Stimulated activated CD8-positive, alpha-beta memory T cell treated with anti-CD3 and anti-CD28 coated beads, Interleukin-15, amount 100 ng/mL, for 24 hours (primary cell): ENCODE data around the gene MYO1C.

Experiments
- DNase-seq: peaks from one replicate; pipeline ENCODE4 v3.0.0-alpha.2; 2020; ENCODE audit warnings: low read depth

Gene MYO1C

DNA sequence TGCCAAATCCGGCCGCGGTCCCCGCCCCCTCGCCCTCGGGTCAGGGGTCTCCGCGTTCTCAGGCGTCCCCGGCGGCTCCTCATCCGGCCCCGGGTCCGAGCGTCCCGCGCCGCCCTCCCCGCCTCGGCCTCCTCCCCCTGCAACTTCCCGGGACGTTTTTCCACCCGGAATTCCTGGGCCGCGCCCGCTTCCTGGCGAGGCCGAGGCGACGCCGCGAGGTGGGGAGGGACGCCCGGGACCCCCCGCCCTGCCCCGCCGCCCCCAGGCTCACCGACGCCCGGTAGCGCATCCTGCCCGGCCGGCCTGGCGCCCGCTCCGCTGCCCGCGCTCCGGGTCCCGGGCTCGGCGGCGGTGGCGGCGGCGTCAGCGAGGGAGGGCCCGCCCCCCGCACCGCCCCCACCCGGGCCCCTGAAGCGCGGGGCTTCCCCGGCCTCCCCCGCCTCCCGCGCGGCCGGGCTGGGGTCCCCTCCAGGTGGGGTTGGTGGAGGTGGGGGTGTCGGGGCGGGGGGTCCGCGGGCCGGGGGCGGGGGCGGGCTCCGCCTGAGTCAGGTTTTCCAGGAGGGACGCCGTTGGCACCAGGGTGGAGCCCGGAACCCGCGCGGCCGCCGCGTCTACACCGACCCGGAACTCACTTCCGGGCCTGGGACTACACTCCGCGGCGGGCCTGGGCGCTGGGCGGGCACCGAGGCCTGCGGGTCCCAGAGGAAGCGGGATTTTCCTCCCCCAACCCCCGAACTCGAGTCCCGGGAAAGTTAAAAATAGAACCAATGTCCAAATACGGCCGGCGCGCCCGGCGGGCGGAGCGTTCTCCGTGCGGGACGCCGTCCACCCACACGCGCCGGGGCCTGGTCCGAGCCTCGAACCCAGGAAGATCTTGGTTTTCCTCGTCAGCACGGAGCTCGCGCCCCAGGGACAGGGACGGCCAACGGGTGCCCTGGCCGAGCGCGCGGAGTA lies 6.8 kb downstream of the MYO1C start:
- peak; percentile 42 for DNase-seq

DNA sequence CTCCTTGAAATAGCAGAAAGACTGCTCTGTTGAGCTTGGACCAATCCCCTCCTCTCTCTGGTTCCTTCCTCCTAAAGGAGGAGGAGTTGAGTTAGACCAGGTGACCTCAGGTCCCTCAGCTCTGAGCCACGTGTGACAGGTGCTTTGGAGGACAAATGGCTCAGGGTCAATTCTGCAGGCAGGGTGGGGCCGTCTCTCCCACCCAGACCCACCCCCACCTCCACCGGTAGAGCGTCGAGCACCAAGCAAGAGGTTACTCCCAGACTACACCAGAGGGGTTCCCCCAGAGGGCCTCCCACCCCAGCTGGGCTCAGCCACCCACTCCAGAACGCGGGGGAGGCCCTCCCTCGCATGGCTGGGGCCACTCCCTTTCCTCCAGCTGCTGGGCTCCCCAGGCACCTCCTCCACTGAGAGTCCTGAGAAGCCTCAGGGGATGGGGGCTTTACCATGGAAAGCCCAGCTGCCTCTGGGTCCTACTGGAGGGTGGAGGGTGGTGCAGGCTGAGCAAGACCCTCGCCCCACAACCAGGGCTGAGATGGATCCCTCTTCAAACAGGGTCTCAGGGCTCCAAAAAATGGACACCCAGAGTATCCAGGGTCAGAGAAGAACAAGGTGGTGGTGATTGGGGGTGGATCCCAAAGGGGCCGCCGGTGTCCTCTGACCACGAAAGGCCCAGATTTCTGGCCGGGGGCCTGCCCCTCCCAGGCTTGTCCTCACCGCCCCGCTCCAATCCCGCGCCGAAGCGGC lies 7.6 kb downstream of the MYO1C start:
- DNase-seq: no peak

DNA sequence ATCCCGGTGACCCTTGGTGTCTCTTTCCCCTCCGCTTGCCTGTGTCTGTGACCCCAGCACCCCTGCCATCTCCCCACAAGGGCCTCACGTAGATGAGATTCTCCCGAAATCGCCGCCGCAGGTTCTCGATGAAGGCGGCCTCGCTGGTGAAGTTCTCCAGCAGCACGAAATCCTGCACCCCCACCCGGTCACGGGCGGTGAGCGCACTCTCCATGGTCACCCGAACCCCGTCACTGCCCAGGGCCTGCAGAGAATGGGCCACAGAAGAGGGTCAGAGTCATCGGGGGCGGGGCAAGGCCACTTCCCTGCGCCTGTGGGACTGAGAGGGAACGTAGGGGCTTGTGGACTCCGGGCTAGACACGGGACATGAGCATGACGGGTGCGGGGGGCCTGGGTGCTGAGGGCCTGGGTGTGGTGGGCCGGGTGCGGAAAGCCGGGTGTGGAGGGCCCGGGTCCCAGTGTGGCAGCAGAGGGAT lies 8.4 kb downstream of the MYO1C start:
- no peak for DNase-seq

DNA sequence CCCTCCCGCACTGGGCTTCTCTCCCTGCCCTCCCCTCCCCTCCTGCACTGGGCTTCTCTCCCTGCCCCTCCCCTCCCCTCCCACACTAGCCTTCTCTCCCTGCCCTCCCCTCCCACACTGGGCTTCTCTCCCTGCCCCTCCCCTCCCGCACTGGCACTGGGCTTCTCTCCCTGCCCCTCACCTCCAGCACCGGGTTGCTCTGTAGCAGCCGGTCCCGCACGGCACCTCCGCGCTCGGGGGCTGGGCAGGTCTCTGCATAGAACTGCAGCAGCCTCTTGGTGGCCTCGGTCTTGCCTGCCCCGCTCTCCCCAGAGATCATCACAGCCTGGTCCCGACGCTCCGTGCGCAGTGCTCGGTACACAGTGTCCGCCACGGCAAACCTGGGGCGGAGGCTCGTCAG lies 9.8 kb downstream of the MYO1C start:
- DNase-seq: no peak

DNA sequence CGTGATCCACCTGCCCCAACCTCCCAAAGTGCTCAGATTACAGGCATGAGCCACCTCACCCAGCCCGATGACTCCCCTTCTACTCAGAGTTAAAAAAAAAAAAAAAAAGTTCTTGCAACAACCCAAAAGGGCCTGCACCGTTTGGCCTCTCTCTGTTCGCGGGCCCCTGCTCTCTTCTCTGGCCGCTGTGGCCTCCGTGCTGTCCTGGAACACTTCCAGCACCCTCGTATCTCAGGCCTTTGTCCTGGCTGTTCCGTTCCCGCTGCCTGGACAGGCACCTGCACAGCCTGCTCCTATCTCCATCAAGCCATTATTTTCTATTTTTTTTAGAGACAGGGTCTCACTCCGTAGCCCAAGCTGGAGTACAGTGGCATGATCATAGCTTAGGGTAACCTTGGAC lies 10.8 kb downstream of the MYO1C start:
- DNase-seq: no peak

DNA sequence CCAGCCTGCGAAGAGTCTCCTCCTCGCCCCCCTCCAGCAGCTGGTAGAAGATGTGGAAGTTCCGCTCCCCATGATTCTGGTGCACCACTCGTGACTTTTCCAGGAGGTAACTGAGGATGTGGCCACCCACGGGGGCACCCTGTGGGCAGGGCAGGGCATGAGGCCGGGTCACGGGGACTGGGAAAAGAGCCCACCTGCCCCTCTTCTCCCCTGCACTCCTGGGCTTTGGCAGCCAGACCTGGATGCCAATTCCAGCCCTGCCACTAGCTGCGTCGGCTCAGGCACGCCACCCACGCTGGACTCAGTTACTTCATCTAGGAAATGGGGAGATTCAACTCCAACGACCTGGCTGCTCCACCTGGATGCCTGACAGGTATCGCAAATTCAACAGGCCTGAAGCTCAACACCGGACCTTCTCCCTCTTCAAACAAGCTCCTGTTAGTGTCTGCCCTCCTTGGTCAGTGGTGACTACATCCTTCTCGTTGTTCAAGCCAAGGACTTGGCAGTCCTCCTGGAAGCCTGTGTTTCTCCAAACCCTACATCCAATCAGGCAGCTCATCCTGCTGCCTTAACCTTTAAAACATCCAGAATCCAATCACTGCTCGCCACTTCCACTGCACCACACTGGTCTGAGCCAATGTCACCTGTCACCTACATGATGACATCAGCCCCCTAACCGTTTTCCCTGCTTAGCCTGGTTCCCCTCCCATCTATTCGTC lies 11.6 kb downstream of the MYO1C start:
- no peak for DNase-seq

DNA sequence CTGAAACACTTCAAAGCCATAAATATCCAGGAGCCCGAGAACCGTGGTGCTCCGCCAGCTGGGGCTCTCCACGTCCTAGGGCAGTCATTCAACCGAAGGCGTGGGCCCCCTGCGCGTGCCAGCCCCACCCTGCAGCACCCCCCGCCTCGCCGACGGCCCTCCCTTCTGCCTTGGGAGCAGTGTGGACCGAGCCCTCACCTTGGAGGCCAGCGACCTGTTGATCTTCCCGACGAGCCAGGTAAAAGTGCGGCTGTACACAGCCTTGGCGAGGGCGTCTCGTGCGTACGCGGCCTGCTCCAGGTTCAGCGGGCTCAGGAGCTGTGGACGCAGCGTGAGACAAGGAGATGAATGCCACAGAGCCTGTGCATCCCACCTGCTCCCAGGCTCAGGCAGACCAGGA lies 14.1 kb downstream of the MYO1C start:
- no peak for DNase-seq

DNA sequence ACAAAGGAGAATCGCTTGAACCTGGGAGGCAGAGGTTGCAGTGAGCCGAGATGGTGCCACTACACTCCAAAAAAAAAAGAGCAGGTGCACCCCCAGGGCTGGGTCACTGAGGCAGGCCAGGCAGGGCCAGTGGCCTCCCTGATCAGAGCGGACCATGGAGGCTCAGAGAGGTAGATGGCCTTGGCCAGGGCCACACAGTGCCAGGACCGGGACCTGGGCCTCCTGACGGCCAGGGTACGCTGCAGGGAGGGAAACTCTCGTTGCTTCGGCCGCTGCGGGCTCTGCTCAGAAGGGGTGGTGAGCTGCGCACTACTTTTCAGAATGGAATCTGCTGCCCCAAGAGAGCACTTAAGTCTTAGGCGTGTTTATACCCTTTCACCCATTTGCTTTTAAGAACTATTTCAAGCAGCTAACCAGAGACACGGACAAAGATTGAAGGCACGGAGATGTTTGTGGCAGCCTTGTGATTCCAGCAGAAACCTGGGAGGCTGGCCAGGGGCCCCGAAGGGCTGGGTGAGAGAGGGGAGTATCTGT lies 17.1 kb downstream of the MYO1C start:
- no peak for DNase-seq

DNA sequence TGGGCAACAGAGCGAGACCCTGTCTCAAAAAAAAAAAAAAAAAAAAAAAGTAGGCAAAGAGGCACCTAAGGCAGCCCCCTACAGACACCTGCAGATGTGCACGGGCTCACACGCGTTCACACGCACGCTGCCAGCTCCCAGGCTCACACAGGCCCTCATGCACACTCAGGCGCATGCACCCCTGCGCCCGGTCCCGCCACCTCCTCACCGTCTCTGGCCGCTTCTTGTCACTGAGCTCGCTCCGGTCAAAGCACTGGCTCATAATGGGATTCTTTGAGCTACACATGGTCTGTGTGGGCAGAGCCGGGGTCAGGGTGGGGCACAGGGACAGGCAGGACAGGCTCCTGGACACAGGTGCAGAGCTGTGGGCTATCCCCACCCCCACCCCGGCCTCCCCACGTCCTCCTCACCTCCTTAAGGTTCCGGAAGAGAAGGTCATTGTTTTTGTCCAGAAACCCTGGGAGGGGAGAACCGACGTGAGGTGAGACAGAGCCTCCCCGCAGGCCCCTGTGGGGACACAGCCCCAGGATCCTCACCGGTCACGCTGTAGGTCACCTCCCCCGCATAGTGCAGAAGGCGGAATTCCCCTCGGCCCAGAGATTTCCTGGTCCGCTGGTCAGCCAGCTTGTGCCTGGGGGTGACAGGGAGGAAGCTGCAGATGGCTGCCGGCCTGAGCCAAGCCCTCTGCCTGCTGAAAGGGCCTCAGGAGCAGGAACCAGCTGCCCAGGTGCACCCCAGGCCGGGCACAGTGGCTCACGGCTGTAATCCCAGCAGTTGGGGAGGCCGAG lies 17.9 kb downstream of the MYO1C start:
- DNase-seq: no peak

DNA sequence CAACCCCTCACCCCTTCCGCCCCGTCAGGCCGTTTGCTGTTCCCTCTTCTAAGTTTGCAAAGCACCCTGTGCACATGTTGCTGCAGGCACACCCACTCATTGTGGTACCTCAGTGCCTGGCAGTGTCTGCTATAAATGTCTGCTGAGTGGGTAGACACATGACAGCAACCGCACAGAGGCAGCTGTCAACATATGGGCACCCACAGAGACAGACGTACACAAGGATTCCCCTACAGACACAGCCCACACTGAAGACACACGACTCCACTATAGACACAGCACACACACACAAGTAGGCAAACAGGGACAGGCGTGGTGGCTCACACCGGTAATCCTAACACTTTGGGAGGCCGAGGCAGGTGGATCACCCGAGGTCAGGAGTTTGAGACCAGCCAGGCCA lies 18.6 kb downstream of the MYO1C start:
- no peak for DNase-seq

DNA sequence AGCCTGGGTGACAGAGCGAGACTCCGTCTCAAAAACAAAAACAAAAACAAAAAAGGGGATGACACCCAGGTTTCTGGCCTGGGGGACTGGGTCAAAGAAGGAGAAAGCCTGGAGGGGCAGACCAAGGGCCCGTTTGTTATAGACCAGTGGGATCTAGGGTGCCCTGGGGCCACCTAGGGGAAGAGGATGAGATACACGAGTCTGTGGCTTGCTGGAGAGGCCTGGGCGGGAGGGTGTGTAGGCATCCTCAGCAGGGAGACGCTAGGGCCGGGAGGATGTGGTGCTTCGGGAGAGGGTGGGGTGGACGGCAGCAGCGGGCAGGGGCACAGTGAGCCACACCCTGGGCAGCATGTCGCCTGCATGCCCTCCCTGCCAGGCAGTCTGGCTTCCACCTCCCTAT lies 19.3 kb downstream of the MYO1C start:
- DNase-seq: no peak

DNA sequence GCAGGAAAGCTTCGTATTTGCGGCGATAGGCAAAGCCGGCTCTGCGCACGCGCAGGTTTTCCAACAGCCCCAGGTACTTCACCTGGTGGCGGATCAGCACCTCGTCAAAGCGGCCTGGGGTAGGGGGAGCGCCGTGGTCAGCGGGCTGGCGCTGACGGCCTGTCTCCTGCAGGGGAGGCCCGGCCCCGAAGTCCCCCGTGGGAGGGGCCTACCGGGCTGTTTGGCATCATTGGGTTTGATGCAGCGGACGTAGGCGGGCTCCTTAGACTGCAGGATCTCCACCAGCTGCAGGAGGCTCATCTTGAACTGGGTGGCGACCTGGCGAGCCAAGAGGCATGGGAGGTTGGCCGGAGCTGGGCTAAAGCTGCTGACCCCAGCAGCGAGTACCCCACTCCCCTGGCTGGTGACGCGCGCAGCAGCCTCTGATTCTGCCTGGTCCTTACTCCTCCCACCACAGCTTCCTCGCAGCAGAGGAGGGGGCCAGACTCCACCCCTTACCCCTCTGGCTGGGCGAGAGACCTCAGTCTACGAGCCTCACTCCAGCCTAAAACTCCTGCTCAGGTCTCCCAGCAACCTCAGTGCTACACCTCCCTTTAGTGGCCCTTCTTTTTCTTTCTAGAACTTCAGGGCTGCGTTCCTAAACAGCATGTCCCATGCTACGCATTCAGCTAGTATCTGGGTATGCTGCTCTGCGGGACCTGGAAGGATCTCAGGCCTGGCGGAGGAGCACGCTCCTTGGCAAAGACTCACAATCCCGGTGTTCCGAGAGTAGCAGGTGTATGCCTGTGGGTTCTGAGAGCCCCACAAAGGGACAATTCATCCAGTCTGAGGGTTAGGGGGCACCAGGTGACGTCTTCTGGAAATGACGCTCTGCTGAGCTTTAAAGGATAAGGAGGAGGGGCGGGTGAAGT lies 20.3 kb downstream of the MYO1C start:
- no peak for DNase-seq

DNA sequence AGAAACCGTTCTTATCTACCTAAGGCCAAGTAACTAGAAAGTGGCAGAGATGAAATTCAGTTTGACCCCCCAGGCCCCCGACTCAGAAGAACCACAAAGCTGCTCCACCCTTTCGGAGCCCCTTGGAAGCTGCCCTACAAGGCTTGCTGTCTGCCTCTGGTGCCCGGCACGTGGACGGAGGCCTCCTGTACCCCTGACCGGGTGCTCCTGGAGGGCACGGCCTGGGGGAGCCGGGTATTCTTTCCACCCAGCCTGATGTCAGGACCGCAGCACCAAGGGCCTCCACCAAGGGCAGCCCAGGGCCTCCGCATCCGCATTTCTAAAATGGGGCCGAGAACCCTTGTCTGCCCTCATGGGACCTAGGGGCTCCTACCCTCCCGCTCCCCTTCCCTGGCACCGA lies 21.0 kb downstream of the MYO1C start:
- no peak for DNase-seq

DNA sequence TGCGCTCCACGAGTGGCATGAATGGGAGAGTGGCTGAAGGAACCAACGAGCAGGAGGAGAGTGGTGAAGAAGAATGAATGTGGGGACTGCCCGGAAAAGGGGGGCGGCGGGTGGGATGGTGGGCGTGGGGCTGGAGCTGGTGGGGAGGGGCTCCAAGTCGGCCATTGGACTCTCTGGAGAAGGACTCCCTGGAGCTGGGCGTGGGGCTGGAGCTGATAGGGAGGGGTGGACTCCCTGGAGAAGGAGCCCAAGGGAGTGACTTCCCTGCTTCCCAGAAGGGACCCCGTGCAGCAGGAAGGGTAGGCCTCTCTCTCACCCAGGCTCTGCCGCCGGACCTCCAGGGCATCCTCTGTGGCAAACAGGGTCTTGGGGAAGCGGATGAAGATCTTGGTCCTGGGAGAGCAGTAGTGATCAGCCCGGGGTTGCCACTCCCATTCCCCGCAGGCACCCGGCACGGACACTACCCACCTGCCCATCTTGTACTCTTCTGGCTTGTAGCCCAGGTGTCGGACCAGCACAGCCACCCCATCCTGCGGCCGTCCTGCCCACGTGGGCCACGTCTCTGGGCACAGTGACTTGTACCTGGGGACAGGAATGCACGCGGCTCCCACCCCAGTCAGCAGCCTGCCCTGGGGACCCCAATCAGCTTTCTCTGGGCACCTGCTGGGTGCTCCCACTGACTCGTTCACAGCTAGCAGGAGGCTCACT lies 21.6 kb downstream of the MYO1C start:
- DNase-seq: no peak

DNA sequence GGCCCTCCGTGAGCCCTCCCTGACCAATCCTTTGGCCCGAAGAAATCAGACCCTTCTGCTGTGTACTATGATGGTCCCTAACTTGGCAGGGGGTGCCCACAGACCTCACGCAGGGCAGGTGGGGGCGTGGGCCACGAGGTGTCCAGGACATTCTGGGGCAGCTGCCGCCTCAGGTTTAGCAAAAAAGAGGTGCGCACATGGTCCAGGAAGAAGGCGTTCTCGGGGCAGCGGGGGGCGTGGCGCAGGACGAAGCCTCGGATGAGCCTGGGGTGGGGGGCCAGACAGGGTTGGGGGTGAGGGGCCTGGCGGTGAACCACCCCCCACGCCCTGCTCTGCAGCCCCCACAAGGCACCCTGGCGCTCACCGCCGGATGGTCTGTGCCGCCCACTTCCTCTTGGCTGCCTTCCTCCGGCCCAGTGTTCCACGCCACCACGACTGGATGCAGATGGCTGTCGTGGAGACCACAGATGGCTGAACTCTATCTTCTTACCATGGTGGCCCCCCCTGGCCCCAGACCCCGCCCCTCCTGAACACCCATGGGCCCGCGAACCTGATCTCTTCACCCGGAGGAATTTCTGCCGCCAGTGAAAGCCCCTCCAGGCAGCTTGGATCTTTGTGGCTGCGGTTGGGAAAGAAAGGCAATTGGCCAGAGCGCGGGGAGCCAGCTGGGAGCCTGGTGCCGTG lies 22.3 kb downstream of the MYO1C start:
- DNase-seq: no peak

DNA sequence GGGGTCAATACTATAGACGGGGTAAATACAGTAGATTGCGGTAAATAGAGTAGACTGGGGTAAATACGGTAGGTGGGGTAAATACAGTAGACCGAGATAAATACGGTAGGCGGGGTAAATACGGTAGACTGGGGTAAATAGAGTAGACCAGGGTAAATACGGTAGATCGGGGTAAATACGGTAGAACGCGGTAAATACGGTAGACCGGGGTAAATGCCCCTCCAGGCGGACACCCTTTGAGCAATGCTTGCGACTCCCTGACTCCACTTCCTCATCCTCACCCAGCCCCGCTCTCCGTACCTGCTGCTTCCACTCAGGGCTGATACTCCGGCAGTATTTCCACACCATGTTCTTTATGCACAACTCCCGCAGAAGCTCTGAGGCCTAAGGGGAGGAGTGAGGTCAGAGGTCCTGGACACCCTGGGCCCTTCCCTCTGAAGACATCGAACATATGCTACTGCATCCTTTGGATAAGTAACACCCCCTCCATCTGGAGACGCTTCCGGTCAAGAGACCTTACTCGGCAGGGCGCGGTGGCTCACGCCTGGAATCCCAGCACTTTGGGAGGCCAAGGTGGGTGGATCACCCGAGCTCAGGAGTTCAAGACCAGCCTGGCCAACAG lies 23.1 kb downstream of the MYO1C start:
- DNase-seq: no peak

DNA sequence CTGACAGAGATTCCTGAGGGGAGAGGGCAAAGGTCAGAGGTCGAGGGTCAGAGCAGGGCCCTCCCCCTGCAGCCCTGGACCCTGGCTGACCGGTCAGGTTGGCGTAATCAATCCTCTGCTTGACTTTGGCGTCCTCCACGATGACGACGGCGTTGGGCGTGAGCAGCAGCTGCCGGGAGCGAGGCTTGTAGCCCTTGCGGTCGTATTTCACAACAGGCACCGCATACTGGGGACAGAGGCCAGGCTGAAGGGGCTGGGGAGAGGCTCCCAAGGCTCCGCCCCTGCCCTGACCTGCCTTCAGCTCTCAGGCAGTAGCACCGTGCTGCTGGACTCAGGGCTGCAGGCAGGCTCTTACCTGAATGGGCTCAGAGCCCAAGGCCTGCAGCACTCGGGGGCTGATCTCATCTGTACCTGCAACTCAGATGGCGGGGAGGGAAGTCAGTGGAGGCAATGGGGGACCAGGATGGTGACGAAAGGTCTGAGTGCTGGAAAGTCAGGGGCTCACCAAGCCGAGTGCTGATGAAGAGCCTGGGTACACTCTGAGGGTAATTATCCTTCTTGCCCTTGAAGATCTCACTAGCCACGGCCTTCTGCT lies 24.5 kb downstream of the MYO1C start:
- DNase-seq: no peak

DNA sequence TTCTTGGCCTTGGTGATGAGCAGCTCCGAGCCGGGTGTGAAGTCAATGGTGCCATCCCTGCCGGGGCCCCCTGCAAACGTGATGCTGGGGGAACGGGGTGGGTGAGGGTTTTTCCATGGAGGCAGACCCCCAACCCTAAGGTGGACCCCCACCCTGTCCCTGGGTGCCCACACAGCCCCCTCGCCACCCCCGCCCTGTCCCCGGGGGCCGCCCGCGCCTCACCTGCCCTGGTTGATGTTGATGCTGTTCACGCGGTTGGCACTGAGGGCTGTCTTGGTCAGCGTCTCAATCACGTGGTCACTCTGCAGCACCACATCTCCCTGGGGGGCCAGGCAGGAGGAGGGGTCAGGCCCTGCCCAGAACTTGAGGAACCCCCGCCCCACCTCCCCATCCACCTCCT lies 25.2 kb downstream of the MYO1C start:
- DNase-seq: no peak
